ENCODE data around the gene ATF4.

GRCh38 chr22:39558950-39559349 is 38.6 kb downstream of the ATF4 start:
- no peak for TF ChIP-seq CTCF (IDR thresholded peaks at IDR 0.05)
- TF ChIP-seq POLR2A (IDR thresholded peaks at IDR 0.05) = no peak

Measured in testis (tissue), 2 donors.